Measurements from ENCODE around the gene IL12A. TPM values are rescaled to one million over a fixed set of nuclear protein-coding genes. Genes with fewer than 3 reads are reported as not detected.

IL12A gene
- polyA plus RNA-seq, 1 donor from 2014 or later = not detected

DNA sequence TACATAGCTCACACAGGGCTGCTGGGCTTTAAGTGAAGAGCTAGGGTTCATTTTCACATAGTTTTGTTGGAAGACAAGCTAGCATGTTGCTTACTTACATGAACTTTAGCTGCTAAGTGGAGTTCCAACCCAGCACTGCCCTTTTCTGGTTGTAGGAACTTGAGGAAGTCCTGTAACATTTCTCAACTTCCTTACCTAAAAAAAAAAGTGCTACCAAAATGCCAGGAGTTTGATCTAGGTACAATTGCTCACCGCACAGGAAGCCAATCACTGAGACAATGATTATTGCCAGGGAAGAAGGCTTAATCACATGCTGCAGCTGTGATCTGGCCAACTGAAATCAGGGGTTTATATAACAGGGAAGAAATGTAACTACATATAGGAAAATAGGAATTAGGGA is 52.8 kb downstream of the IL12A start:
- Histone ChIP-seq H3F3A (ENCODE audit: insufficient read depth, low read length, poor library complexity, severe bottlenecking) (no peaks in the 10 kb centered on the region), H3K4me3 (ENCODE audit: low read length) (no peak overlapping the region), H3K79me2 (replicated peaks; ENCODE audit: insufficient read depth, low read length) (no peaks in the 10 kb centered on the region), H3K9ac (ENCODE audit: low read length) (no peak overlapping the region), H4K20me1 (ENCODE audit: insufficient read depth) (no peaks in the 10 kb centered on the region), H3K9me3 (ENCODE audit: low read length) (no peaks in the 10 kb centered on the region), H2AFZ (ENCODE audit: low read depth, low read length) (no peak overlapping the region), H3K27me3 (ENCODE audit: insufficient read depth, low read depth, low read length) (peaks cover 18% of the 10 kb centered on the region), H3K9me2 (ENCODE audit: insufficient read depth, low read length) (no peaks in the 10 kb centered on the region), H3K27ac (ENCODE audit: low read length) (no peak overlapping the region), H3K36me3 (ENCODE audit: insufficient read depth, low read length) (no peaks in the 10 kb centered on the region), H3K4me2 (ENCODE audit: low read length) (no peak overlapping the region)
- TF ChIP-seq POLR2AphosphoS5 (IDR thresholded peaks at IDR 0.05) = no peak
- TF ChIP-seq, protein P1, sequence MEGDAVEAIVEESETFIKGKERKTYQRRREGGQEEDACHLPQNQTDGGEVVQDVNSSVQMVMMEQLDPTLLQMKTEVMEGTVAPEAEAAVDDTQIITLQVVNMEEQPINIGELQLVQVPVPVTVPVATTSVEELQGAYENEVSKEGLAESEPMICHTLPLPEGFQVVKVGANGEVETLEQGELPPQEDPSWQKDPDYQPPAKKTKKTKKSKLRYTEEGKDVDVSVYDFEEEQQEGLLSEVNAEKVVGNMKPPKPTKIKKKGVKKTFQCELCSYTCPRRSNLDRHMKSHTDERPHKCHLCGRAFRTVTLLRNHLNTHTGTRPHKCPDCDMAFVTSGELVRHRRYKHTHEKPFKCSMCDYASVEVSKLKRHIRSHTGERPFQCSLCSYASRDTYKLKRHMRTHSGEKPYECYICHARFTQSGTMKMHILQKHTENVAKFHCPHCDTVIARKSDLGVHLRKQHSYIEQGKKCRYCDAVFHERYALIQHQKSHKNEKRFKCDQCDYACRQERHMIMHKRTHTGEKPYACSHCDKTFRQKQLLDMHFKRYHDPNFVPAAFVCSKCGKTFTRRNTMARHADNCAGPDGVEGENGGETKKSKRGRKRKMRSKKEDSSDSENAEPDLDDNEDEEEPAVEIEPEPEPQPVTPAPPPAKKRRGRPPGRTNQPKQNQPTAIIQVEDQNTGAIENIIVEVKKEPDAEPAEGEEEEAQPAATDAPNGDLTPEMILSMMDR (IDR thresholded peaks at IDR 0.05; ENCODE audit: poor library complexity, severe bottlenecking) = no peak
- TF ChIP-seq EP300 (conservative IDR thresholded peaks at IDR 0.05; ENCODE audit: poor library complexity, severe bottlenecking) = no peak
- TF ChIP-seq RAD21 (conservative IDR thresholded peaks at IDR 0.05) = no peak

DNA sequence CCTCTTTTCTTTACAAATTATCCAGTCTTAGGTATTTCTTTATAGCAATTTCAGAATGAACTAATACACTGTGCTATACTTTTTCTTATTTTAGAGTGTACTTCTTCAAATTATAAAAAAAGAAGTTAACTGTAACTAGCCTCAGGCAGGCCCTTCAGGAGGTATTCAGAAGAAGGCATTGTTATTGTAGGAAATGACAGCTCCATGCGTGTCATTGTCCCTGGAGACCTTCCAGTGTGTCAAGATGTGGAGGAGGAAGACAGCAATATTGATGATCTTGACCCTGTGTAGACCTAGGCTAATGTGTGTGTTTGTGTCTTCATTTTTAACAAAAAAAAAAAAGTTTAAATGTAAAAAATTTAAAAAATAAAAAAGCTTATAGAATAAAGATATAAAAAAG is 55.5 kb downstream of the IL12A start:
- no peak for TF ChIP-seq SMC3 (conservative IDR thresholded peaks at IDR 0.05; ENCODE audit: poor library complexity)
- TF ChIP-seq EP300 (conservative IDR thresholded peaks at IDR 0.05; ENCODE audit: poor library complexity, severe bottlenecking) = no peak
- TF ChIP-seq POLR2AphosphoS5 (IDR thresholded peaks at IDR 0.05) = no peak
- no peak for TF ChIP-seq EZH2 (IDR thresholded peaks at IDR 0.05; ENCODE audit: borderline replicate concordance, insufficient read depth, low read length, poor library complexity, severe bottlenecking)
- no peak for TF ChIP-seq RAD21 (conservative IDR thresholded peaks at IDR 0.05)
- no peak for TF ChIP-seq MXI1 (conservative IDR thresholded peaks at IDR 0.05; ENCODE audit: poor library complexity, severe bottlenecking)
- TF ChIP-seq TAF1 (IDR thresholded peaks at IDR 0.05; ENCODE audit: low read depth) = no peak
- TF ChIP-seq, protein P2, sequence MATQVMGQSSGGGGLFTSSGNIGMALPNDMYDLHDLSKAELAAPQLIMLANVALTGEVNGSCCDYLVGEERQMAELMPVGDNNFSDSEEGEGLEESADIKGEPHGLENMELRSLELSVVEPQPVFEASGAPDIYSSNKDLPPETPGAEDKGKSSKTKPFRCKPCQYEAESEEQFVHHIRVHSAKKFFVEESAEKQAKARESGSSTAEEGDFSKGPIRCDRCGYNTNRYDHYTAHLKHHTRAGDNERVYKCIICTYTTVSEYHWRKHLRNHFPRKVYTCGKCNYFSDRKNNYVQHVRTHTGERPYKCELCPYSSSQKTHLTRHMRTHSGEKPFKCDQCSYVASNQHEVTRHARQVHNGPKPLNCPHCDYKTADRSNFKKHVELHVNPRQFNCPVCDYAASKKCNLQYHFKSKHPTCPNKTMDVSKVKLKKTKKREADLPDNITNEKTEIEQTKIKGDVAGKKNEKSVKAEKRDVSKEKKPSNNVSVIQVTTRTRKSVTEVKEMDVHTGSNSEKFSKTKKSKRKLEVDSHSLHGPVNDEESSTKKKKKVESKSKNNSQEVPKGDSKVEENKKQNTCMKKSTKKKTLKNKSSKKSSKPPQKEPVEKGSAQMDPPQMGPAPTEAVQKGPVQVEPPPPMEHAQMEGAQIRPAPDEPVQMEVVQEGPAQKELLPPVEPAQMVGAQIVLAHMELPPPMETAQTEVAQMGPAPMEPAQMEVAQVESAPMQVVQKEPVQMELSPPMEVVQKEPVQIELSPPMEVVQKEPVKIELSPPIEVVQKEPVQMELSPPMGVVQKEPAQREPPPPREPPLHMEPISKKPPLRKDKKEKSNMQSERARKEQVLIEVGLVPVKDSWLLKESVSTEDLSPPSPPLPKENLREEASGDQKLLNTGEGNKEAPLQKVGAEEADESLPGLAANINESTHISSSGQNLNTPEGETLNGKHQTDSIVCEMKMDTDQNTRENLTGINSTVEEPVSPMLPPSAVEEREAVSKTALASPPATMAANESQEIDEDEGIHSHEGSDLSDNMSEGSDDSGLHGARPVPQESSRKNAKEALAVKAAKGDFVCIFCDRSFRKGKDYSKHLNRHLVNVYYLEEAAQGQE (IDR thresholded peaks at IDR 0.05; ENCODE audit: borderline replicate concordance) = no peak
- TF ChIP-seq, protein P1 (IDR thresholded peaks at IDR 0.05; ENCODE audit: poor library complexity, severe bottlenecking) = no peak

More for the DNA sequence above, 55.5 kb downstream of the IL12A start:
- Histone ChIP-seq H4K20me1 (ENCODE audit: insufficient read depth) (no peaks in the 10 kb centered on the region), H3K27ac (ENCODE audit: low read length) (no peak overlapping the region), H3K9me3 (ENCODE audit: low read length) (no peaks in the 10 kb centered on the region), H3K4me2 (ENCODE audit: low read length) (no peak overlapping the region), H2AFZ (ENCODE audit: low read depth, low read length) (no peak overlapping the region), H3F3A (ENCODE audit: insufficient read depth, low read length, poor library complexity, severe bottlenecking) (no peaks in the 10 kb centered on the region), H3K4me3 (ENCODE audit: low read length) (no peak overlapping the region), H3K9me2 (ENCODE audit: insufficient read depth, low read length) (no peaks in the 10 kb centered on the region), H3K27me3 (ENCODE audit: insufficient read depth, low read depth, low read length) (peaks cover 5% of the 10 kb centered on the region), H3K36me3 (ENCODE audit: insufficient read depth, low read length) (no peaks in the 10 kb centered on the region), H3K79me2 (replicated peaks; ENCODE audit: insufficient read depth, low read length) (no peaks in the 10 kb centered on the region), H3K9ac (ENCODE audit: low read length) (no peak overlapping the region)

Other genes starting within 250 kb of the IL12A start
- gene SCHIP1, start 149.0 kb upstream of the IL12A start, polyA plus RNA-seq = 92.7 and 94.9 TPM in 2 replicates
- 0.57 and 0.68 TPM in 2 replicates for gene C3orf80, start 236.6 kb downstream of the IL12A start, polyA plus RNA-seq

Measured in neural cell (in vitro differentiated cells).